Spleen (tissue), 7 donors: ENCODE results near the gene PAX3.

Experiments used
- CTCF ChIP-seq, 11 experiments: fragments of 200-600 bp in 7 of 11; fragments of 450-650 bp in 4 of 11; sonication (generic) in 4 of 11; IDR thresholded peaks in 8 of 11; conservative IDR thresholded peaks in 3 of 11; 1 replicate in 7 of 11; 2 replicates in 4 of 11; pipeline versions ENCODE4 v1.4.0 to v1.8.0; 2016 to 2021; ENCODE audit warnings: antibody characterized with exemption in 11 of 11, inconsistent platforms in 4 of 11, mild to moderate bottlenecking in 1 of 11
- POLR2AphosphoS5 ChIP-seq, 3 donors: sonication (generic); formaldehyde crosslinking; IDR thresholded peaks; one replicate each; pipeline ENCODE4 v1.5.1; 2017; ENCODE audit warnings: antibody characterized with exemption in 3 of 3
- donor health status: DM: no; HTN: no; CAD: no; lungs with moderate emphysema.
- donor health status: DM: no; HTN: no; CAD: no.
- donor health status: DM: no; HTN: no; CAD: no.

DNA sequence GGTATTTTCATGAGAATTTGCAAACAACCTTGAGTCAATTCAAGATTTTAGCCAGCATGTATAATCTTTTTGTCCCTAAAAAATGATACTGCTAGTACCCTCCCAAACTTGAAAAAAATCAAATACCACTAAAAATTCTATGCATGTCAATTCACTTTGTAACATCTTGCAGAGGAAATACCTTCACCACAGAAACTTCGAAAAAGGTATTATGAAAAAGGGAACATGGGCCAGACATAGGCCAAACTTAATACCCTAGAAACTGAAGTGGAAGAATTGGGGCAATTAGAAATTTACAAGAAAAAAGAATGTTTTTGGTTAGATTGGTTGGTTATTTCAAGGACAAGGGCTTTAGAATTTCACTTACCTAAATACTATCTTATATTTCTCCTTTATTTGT, 48.5 kb downstream of the PAX3 start:
- TF ChIP-seq CTCF (IDR thresholded peaks at IDR 0.05 in 8 of 11, conservative IDR thresholded peaks at IDR 0.05 in 3 of 11) (no peak), POLR2AphosphoS5 (IDR thresholded peaks at IDR 0.05) (no peak)
